ENCODE data around the gene MLH1.
A peak's percentile ranks its signal among the peaks of the same experiment; 100 is the strongest.
"Not testable (repeated sequence)": the region's sequence is repeated elsewhere in the genome, so short reads cannot be mapped to it uniquely, and the experiment has no call there.

Gene MLH1

DNA sequence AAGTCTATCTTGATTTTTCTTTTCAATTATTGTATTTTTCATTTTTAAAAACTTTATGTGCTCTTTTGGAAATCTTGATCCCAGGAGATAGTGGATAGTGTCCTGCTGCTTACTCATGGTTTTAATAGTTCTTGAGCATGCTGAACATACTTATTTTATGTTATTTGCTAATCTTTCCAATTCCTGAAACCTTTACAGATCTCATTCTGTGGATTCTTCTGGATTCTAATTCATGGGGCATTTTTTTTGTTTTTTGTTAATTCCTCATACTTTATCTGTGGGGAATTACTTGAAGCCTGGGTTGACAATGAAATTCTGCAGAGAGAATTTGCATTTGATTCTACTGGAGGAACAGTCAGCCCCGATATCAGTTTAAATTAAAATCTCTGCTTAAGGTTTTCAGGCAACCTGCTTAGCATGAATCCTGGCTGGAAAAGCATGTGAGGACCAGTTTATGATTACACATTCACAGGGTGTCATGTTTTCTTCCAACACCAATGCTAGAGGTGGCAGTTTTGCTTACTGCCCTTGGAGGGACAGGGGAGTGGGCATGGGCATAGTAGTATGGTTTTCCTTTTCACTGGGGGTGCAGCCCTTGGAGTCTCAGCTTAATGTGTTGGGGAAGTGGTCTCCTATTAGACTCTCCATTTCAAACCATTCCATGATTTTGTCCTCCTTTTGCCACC lies 46.0 kb downstream of the MLH1 start:
- no peak overlapping the region for H3K27ac Mint-ChIP-seq
- no peaks in the 10 kb centered on the region for H3K4me1 Mint-ChIP-seq
- DNase-seq (no peak), ATAC-seq (no peak)
- no peak overlapping the region for H3K4me3 Mint-ChIP-seq
- H3K9me3 Mint-ChIP-seq: no peaks in the 10 kb centered on the region
- H3K27me3 Mint-ChIP-seq: no peaks in the 10 kb centered on the region
- peaks cover 67% of the 10 kb centered on the region for H3K36me3 Mint-ChIP-seq (ENCODE audit: low read depth)

GRCh38 chr3:37040231-37040630 lies 46.9 kb downstream of the MLH1 start:
- Mint-ChIP-seq H3K27ac (no peak overlapping the region), H3K9me3 (no peaks in the 10 kb centered on the region), H3K27me3 (no peaks in the 10 kb centered on the region), H3K4me3 (no peak overlapping the region), H3K4me1 (no peaks in the 10 kb centered on the region), H3K36me3 (ENCODE audit: low read depth) (peaks cover 67% of the 10 kb centered on the region)
- ATAC-seq (no peak), DNase-seq (no peak)

DNA sequence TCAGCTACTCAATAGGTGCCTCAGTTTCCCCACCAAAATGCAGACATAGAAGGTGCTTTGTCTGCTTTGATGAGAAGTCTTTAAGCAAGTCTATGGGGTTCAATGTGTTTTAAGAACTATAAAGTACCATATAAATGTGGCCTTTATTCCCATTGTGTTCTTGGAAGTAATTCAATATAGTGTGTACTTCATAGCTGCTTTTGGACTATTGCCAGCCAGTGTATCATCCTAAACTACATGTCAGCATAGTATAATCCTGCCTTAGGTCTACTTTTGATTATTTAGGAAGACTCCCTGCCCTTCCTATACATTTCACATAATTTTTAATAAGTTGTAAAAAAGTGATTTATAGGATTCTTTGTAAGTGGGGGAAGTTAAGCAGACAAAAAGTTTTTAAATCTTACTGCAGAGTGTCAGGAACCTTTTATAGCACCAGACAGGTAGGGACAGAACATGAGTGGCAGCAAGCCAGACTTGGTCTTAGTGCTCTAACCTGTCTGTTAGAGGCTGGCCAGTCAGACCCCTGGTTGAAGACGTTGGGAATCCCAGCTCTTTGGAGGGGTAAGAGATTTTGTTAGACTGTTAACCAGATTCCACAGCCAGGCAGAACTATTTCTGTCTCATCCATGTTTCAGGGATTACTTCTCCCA lies 48.4 kb downstream of the MLH1 start:
- no peaks in the 10 kb centered on the region for H3K4me1 Mint-ChIP-seq
- peaks cover 57% of the 10 kb centered on the region for H3K36me3 Mint-ChIP-seq (ENCODE audit: low read depth)
- ATAC-seq: no peak
- no peak for DNase-seq
- no peak overlapping the region for H3K4me3 Mint-ChIP-seq
- H3K9me3 Mint-ChIP-seq: no peaks in the 10 kb centered on the region
- H3K27ac Mint-ChIP-seq: no peak overlapping the region
- H3K27me3 Mint-ChIP-seq: no peaks in the 10 kb centered on the region

DNA sequence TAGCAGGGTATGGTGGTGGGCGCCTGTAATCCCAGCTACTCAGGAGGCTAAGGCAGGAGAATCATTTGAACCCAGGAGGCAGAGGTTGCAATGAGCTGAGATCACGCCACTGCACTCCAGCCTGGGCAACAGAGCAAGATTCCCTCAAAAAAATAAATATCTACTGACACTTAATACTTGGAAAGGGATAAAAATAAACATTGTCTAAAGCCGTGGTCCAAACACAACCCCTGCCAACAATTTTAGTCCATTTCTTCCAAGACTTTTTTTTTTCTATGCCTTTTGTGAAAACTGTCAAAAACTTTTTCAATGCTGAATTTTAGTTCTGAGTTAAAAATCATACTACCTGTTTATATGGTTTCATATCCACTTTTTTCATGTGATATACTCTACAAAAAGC lies 49.4 kb downstream of the MLH1 start:
- ATAC-seq, H3K4me1 Mint-ChIP-seq: not testable (repeated sequence)

GRCh38 chr3:37050282-37050681 lies 57.0 kb downstream of the MLH1 start:
- H3K4me1 Mint-ChIP-seq: peaks cover 21% of the 10 kb centered on the region
- H3K4me3 Mint-ChIP-seq: no peak overlapping the region
- H3K9me3 Mint-ChIP-seq: no peaks in the 10 kb centered on the region
- no peak overlapping the region for H3K27ac Mint-ChIP-seq
- no peak for DNase-seq
- ATAC-seq: no peak
- no peaks in the 10 kb centered on the region for H3K27me3 Mint-ChIP-seq
- peaks cover 64% of the 10 kb centered on the region for H3K36me3 Mint-ChIP-seq (ENCODE audit: low read depth)

More for the DNA sequence above, 49.4 kb downstream of the MLH1 start:
- H3K27ac Mint-ChIP-seq, H3K27me3 Mint-ChIP-seq, DNase-seq, H3K9me3 Mint-ChIP-seq, H3K4me3 Mint-ChIP-seq: not testable (repeated sequence)
- peaks cover 56% of the 10 kb centered on the region for H3K36me3 Mint-ChIP-seq (ENCODE audit: low read depth)

DNA sequence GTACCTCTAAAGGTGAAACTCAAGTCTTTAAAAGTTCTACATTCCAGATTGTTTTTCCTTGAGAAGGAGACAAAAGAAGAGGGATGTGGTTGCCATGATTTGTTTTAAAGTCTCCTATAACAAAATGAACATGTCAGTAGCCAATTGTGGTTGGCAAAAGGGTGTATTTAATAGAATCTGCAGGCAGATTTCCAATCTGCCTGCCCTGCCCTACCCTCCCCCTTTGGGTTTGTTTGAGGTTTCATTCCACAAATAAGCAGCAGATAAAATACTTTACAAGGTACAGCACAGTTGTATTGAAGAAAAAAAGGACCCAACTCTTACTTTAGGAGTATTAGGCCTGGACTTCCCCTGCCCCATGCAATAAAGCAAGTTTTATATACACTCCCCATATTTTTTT lies 59.5 kb downstream of the MLH1 start:
- H3K27ac Mint-ChIP-seq: peak overlapping the region; percentile 17
- no peaks in the 10 kb centered on the region for H3K9me3 Mint-ChIP-seq
- ATAC-seq (no peak), DNase-seq (no peak)
- H3K4me1 Mint-ChIP-seq: peaks cover 25% of the 10 kb centered on the region
- no peaks in the 10 kb centered on the region for H3K27me3 Mint-ChIP-seq
- H3K4me3 Mint-ChIP-seq: no peak overlapping the region
- H3K36me3 Mint-ChIP-seq (ENCODE audit: low read depth): peaks cover 66% of the 10 kb centered on the region

DNA sequence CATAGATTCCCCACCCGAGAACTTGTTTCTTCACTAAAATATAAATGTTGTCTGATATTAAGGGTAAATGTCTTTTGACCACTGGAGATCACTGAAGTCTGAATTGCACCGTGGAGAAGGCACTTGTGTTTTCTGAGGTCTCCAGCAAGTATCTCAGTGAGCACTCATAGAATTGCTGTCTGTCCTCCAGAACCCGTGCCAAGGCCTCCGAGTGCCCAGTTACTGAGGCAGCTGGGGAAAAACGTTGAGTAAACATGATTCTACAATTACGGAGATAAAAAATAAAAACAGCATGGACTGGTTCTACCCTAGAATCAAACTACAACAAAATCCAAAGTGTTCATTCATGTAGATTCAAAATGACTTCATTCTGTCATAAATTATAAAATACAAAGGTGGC lies 60.0 kb downstream of the MLH1 start:
- Mint-ChIP-seq H3K4me3 (no peak overlapping the region), H3K4me1 (peaks cover 25% of the 10 kb centered on the region), H3K27ac (peak overlapping the region; percentile 92), H3K9me3 (no peaks in the 10 kb centered on the region), H3K36me3 (ENCODE audit: low read depth) (peaks cover 65% of the 10 kb centered on the region), H3K27me3 (no peaks in the 10 kb centered on the region)
- DNase-seq (no peak), ATAC-seq (no peak)

- Mint-ChIP-seq H3K9me3 (no peaks in the 10 kb centered on the region), H3K4me1 (peaks cover 25% of the 10 kb centered on the region), H3K36me3 (ENCODE audit: low read depth) (peaks cover 60% of the 10 kb centered on the region), H3K27me3 (no peaks in the 10 kb centered on the region), H3K4me3 (peak overlapping the region; percentile 16), H3K27ac (peak overlapping the region; percentile 92)
- DNase-seq: no peak
- no peak for ATAC-seq
Measured at GRCh38 chr3:37053753-37054152, 60.4 kb downstream of the MLH1 start.

- no peaks in the 10 kb centered on the region for H3K27me3 Mint-ChIP-seq
- ATAC-seq (peak; percentile 96), DNase-seq (no peak)
- no peaks in the 10 kb centered on the region for H3K9me3 Mint-ChIP-seq
- H3K4me1 Mint-ChIP-seq: peaks cover 25% of the 10 kb centered on the region
- peak overlapping the region; percentile 16 for H3K4me3 Mint-ChIP-seq
- peaks cover 54% of the 10 kb centered on the region for H3K36me3 Mint-ChIP-seq (ENCODE audit: low read depth)
- H3K27ac Mint-ChIP-seq: peak overlapping the region; percentile 92
Measured at GRCh38 chr3:37054370-37054769, 61.1 kb downstream of the MLH1 start.

- not testable (repeated sequence) for H3K4me3 Mint-ChIP-seq, H3K9me3 Mint-ChIP-seq, H3K27me3 Mint-ChIP-seq, DNase-seq, ATAC-seq
- H3K36me3 Mint-ChIP-seq (ENCODE audit: low read depth): peaks cover 49% of the 10 kb centered on the region
- H3K4me1 Mint-ChIP-seq: peaks cover 25% of the 10 kb centered on the region
- H3K27ac Mint-ChIP-seq: peak overlapping the region; percentile 92
Measured at GRCh38 chr3:37055077-37055476, 61.8 kb downstream of the MLH1 start.

GRCh38 chr3:37056826-37057225 lies 63.5 kb downstream of the MLH1 start:
- peaks cover 25% of the 10 kb centered on the region for H3K4me1 Mint-ChIP-seq
- H3K27ac Mint-ChIP-seq: peak overlapping the region; percentile 39
- no peak for ATAC-seq
- no peak for DNase-seq
- no peaks in the 10 kb centered on the region for H3K9me3 Mint-ChIP-seq
- no peak overlapping the region for H3K4me3 Mint-ChIP-seq
- H3K36me3 Mint-ChIP-seq (ENCODE audit: low read depth): peaks cover 47% of the 10 kb centered on the region
- H3K27me3 Mint-ChIP-seq: no peaks in the 10 kb centered on the region

GRCh38 chr3:37058117-37058516 lies 64.8 kb downstream of the MLH1 start:
- DNase-seq (no peak), ATAC-seq (no peak)
- Mint-ChIP-seq H3K27me3 (no peaks in the 10 kb centered on the region), H3K4me1 (peaks cover 25% of the 10 kb centered on the region), H3K27ac (no peak overlapping the region), H3K9me3 (no peaks in the 10 kb centered on the region), H3K4me3 (no peak overlapping the region), H3K36me3 (ENCODE audit: low read depth) (peaks cover 50% of the 10 kb centered on the region)

- Mint-ChIP-seq H3K36me3 (ENCODE audit: low read depth) (peaks cover 21% of the 10 kb centered on the region), H3K4me3 (no peak overlapping the region), H3K27me3 (no peaks in the 10 kb centered on the region), H3K4me1 (peaks cover 5% of the 10 kb centered on the region), H3K9me3 (no peaks in the 10 kb centered on the region), H3K27ac (no peak overlapping the region)
- DNase-seq (no peak), ATAC-seq (no peak)
Measured at GRCh38 chr3:37064747-37065146, 71.4 kb downstream of the MLH1 start.

- Mint-ChIP-seq H3K4me1 (peaks cover 7% of the 10 kb centered on the region), H3K36me3 (ENCODE audit: low read depth) (peaks cover 17% of the 10 kb centered on the region), H3K4me3 (no peak overlapping the region), H3K27ac (no peak overlapping the region), H3K9me3 (no peaks in the 10 kb centered on the region), H3K27me3 (no peaks in the 10 kb centered on the region)
- no peak for DNase-seq
- no peak for ATAC-seq
Measured at GRCh38 chr3:37067577-37067976, 74.3 kb downstream of the MLH1 start.

DNA sequence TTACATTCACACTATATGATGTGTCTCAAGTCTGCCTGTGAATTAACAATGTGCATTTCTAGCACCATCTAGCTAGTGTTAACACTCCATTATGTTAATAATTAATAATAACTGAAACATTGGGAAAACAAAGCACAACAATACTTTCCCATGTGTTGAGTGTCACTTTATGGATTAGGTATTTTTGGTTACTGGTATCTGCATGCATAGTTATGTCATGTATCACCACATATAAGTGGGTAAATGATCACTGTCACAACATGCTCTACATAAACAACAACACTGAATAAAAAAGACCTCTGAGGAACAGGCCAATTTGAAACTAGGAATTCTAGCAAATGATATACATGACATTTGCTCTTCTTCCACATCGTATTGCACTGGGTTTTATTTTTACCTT lies 74.7 kb downstream of the MLH1 start:
- Mint-ChIP-seq H3K4me3 (no peak overlapping the region), H3K27ac (no peak overlapping the region), H3K27me3 (no peaks in the 10 kb centered on the region), H3K36me3 (ENCODE audit: low read depth) (peaks cover 16% of the 10 kb centered on the region), H3K4me1 (peaks cover 11% of the 10 kb centered on the region), H3K9me3 (no peaks in the 10 kb centered on the region)
- DNase-seq (no peak), ATAC-seq (no peak)

Data from activated naive CD8-positive, alpha-beta T cell treated with anti-CD3 and anti-CD28 coated beads, Interleukin-2, amount 50 U/mL, for 24 hours (primary cell).